GM12891 (cell line): Measurements from ENCODE around the gene COL5A1.

Experiments used
- POLR2A ChIP-seq: IDR thresholded peaks from 2 replicates; pipeline ENCODE4 v1.6.1; 2011; ENCODE audit warnings: low read depth, low read length, control low read depth
- POLR2AphosphoS5 ChIP-seq: IDR thresholded peaks from 2 replicates; pipeline ENCODE4 v1.6.1; 2011; ENCODE audit warnings: low read depth, low read length, control low read depth
- SPI1 ChIP-seq: IDR thresholded peaks from 2 replicates; pipeline ENCODE4 v1.6.1; 2011; ENCODE audit warnings: low read depth, low read length, control low read depth

DNA sequence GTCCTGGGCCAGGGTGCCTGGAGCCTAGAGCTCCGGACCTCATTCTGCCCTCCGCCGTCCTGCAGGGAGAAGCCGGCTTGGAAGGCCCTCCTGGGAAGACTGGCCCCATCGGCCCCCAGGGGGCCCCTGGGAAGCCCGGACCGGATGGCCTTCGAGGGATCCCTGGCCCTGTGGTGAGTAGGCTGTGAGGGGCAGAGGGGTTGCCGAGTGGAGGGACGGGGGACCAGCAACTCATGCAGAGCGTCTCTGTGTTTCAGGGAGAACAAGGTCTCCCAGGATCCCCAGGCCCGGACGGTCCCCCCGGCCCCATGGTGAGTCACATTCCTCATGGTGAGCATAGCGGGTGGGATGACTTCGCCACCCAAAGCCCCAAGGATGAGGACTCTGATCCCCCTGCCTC is 177.0 kb downstream of the COL5A1 start:
- TF ChIP-seq POLR2AphosphoS5 (no peak), POLR2A (no peak), SPI1 (no peak)
